ENCODE results near the gene ENO2.
"Not testable (repeated sequence)": the region's sequence is repeated elsewhere in the genome, so short reads cannot be mapped to it uniquely, and the experiment has no call there.

ENO2 gene

DNA sequence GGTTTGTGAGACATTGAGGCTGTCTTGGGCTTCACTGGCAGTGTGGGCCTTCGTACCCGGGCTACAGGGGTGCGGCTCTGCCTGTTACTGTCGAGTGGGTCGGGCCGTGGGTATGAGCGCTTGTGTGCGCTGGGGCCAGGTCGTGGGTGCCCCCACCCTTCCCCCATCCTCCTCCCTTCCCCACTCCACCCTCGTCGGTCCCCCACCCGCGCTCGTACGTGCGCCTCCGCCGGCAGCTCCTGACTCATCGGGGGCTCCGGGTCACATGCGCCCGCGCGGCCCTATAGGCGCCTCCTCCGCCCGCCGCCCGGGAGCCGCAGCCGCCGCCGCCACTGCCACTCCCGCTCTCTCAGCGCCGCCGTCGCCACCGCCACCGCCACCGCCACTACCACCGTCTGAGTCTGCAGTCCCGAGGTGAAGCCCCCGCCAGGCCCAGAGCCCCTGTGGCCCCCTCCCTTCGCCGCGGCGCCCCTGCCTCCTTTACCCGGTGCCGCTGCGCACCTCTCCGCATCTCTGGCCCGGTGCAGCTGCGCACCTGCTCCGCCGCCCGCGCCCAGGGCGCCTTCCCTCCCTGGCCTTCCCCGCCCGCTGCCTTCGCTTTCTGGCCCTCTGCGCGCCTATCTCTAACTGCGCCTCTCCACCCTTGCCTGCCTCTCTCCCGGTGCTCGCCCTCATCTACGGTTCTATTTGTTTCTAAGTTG is at the start of gene ENO2:
ENO2 (plus strand) TSS at position 335 of the 701 bp plus-strand sequence. CDS start 1,253 bp downstream, outside the sequence.
- peak; percentile 43 for DNase-seq

DNA sequence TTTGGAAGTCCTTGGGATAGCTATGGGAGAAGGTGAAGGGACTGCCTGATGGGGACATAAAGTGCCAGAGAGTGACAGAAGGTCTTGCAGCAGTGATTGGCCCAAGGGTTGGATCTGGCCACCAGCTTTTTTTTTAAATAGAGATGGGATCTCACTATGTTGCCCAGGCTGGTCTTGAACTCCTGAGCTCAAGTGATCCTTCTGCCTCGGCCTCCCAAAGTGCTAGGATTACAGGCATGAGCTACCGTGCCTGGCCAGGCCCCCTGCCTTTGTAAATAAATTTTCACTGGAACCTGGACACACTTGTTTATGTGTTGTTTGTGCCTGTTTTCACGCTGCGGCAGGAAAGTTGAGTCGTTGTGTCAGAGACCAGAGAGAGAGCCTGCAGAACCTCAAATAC is 49.1 kb upstream of the ENO2 start:
- not testable (repeated sequence) for DNase-seq

DNA sequence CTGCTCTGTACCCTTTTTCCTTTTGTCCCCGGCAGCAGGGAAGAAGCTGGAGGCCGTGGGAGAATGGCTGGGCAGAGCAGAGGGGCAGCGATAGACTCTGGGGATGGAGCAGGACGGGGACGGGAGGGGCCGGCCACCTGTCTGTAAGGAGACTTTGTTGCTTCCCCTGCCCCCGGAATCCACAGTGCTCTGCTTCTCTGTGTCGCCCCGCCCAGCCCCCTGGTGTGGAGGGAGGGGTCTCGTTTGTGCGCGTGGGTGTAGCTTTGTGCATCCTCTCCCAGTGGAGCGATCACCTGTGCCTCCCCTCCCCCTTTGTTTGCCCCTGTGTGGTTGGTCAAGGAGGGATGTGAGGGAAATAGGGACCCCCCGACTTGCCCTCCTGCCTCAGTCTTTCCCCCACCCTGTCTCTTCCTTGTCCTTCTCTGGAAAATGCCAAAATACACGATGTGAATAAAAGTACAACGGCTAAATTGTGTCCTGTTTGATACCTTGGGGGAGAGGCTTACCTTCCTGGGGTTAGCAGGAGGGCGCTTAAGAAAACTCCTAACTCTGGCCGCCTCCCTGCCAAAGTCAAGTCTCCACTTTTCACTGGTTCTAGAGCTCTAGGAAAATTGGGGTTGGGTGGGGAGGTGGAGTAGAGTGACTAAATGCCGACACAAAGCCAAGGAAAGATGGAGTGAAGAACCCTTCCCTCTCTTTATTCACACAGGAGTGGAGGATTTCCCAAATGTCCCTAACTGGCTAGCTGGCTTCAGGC is 48.0 kb upstream of the ENO2 start:
- no peak for DNase-seq

DNA sequence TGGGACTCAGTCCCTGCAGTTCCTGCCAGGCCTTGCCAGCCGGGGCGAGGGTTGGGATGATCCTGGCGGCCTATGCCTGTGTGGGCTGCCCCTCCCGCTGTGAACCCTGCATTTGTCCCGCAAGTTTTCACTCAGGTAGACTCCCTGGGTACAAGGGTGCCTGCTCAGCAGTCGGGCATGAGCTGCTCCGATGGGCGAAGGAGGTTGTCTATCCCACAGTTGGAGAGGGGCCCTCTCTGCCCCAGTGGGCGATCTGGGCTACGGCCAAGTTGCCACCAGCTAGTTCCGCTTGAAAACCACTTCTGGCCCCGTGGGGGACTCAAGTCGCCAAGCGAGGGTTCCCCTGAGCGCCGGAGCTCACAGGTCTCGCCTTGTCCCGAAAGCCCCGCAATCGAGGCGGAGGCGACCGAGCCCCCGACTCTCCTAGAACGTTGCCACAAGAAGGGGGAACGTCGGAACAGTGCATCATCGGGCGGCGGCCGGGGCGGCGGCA is 47.4 kb upstream of the ENO2 start:
- peak; percentile 58 for DNase-seq

DNA sequence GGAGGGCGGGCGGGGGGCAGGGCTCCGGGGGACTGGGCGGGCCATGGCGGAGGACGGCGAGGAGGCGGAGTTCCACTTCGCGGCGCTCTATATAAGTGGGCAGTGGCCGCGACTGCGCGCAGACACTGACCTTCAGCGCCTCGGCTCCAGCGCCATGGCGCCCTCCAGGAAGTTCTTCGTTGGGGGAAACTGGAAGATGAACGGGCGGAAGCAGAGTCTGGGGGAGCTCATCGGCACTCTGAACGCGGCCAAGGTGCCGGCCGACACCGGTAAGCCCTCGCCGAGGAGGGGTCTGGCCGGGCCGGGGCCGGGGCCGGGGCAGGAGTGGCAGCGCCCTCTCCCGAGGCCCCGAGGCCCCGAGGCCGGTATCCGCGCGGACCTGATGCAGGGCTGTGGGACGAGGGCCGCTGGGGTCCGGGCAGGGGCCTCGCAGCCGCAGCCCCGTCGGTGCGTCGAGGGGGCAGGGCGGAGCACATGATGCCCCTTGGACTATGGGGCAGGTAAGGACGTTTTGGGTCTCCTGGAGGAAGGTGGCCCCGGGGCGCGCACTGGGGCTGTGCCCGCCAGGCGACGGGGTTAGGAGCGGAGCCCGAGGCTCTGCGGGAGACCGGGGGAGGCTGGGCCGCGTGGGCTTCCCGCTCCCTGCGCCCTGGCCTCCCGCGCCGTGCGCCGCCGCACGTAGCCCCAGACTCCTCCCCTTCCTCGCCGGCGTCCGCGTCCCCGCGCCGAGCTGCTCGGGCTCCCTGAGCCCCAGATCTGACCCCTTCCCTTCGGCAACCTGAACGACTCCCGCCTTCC is 46.8 kb upstream of the ENO2 start, which contains the start of gene TPI1:
TPI1 (plus strand) TSS at position 119 of the 798 bp plus-strand sequence; CDS start at position 155, 36 bp downstream.
- DNase-seq, result no peak

DNA sequence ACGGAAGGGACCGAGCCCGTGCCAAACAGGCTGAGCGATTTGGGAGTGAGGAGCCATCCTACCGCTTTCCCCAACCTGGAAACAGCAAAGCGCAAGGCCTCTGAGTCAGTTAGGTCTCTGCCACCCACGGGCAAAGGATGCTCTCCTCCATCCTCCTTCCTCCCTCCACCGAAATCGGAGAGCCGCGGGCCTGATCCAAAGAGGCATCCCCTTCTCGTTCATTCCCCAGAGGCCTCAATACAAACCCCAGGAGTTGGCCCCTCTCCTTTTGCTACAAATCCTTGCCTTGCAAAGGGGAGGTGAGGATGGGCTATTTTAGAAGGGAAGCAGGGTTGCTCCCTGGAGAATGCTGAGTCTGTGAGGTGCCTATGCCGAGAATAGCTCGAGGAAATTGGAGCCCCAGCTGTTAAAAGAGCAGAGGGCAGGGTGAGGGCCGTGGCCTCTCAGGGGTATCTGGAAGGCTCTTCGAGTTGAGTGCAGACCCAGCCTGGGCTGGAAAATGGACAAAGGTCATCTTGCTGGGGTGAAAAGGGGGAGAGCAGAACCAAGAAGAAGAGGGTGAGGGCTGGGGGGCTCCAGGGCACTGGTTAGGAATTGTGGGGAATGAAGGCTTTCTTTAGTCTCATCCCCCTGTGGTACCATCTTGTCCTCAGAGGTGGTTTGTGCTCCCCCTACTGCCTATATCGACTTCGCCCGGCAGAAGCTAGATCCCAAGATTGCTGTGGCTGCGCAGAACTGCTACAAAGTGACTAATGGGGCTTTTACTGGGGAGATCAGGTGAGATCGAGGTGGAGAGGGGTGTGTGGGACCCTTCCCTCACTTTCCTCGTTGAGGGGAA is 46.0 kb upstream of the ENO2 start:
- no peak for DNase-seq

DNA sequence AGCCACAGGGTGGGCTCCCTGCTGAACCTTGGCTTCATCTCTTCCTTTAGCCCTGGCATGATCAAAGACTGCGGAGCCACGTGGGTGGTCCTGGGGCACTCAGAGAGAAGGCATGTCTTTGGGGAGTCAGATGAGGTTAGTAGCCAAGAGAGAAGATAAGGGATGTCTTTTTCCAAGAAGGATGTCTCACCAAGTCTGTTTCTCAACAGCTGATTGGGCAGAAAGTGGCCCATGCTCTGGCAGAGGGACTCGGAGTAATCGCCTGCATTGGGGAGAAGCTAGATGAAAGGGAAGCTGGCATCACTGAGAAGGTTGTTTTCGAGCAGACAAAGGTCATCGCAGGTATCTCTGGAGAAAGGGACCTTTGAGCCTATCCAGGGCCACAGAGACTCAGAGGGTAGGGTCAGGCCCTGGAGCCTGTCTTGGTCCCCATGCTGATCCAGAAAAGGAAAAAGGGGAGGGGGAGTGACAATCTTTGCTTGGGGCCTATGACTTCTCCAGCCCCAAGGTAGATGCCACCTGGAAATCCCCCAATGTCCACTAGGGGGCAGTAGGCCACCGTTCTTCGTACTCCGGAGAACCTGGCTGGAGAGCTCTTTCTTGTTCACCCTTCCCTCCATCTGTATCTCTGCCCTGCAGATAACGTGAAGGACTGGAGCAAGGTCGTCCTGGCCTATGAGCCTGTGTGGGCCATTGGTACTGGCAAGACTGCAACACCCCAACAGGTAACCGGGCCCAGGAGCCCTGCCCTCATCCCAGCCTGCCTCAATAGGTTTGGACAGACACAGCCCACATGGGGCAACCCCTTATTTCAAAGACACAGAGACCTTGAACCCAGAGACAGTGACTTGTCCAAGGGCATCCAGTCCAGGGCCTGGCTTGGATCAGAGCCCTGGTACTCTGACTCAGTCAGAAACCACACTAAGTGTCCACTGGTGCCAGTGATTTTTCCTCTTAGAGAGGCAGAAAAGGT is 45.0 kb upstream of the ENO2 start:
- DNase-seq, result peak; percentile 62

DNA sequence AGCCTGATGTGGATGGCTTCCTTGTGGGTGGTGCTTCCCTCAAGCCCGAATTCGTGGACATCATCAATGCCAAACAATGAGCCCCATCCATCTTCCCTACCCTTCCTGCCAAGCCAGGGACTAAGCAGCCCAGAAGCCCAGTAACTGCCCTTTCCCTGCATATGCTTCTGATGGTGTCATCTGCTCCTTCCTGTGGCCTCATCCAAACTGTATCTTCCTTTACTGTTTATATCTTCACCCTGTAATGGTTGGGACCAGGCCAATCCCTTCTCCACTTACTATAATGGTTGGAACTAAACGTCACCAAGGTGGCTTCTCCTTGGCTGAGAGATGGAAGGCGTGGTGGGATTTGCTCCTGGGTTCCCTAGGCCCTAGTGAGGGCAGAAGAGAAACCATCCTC is 44.1 kb upstream of the ENO2 start:
- not testable (repeated sequence) for DNase-seq

DNA sequence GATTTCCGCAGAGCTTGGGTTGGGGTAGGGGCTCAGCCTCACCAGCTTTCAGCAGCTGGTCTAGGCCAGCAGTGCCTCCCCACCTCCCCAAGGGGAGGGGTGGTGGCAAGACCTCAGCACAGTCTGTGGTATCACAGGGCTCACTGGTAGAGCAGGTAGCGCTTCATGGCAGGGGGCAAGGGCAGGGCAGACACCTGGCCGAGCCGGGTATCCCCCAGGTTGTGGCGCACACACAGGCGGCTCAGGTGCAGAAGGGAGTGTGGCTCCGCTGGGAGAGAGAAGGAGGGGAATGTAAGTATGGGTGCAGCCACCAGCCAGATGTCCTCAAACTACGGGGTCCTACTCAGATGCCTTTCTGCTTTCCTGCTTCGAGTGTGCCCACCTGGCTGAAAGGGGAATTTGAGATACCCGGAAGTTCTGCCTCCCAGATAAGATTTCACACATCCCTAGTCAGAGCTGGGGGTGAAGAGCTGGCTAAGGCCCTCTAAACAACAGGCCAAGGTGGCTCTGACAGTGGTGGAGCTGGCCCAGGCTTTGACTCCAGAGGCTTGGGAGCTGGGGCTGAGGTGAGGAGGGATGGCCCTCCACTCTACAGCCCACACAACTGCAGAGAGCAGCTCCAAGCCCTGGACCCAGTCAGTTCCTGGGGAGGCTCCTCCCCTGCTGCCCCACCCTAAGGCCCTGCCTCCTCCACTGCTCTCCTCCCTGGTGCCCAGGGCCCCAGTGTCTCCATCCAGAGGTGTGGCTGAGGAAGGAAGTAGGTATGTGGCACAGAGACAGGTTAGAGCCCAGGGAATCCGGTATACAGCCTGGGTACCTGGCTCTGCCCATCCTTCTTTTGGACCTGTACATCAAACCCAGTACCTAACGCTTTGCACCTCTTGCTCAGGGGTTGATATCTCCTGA is 43.1 kb upstream of the ENO2 start:
- DNase-seq, result no peak

DNA sequence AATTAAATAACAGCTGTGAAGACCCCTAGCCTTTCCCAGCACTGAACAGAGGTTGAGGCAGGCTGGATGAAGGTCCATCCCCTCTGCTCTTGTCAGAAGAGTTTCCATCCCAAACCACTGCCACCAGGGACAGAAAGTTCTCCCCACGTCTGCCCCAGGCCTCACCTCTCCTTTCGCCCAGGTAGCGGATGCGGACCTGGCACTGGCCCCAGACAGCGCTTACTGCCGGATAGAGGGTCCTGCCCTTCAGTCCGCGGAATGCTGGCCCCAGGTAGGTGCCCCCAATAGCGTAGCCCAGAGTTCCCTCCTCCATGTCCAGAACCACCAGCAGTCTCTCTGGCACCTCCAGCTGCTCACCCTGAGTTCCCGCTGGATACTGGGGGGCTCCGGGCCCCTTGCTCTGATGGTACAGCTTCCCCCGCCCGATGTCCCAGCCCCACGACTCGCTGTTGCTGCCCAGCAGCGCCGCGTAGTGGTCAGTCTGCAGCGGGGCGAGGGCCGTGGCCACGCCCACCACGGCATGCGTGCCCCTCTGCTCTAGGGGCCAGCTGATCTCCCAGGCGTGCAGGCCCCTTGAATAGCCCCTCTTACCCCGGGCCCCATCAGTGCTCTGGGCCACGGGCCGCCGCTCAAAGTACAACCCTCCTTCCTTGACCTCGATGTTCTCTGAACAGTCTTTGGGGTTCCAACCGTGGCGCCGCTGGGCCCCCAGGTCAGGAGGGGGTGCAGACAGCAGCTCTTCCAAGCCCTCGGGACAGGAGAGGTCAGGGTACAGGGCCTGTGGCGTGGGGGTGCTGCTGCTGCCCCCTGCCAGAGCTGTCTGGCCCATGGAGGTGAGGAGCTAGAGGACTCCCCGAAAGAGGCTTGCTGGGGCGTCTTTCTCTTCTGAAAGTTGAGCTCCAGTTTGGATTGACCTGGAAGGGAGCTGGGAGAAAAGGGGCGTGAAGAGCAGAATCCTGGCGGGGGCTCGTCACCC is 42.0 kb upstream of the ENO2 start:
- peak; percentile 48 for DNase-seq

DNA sequence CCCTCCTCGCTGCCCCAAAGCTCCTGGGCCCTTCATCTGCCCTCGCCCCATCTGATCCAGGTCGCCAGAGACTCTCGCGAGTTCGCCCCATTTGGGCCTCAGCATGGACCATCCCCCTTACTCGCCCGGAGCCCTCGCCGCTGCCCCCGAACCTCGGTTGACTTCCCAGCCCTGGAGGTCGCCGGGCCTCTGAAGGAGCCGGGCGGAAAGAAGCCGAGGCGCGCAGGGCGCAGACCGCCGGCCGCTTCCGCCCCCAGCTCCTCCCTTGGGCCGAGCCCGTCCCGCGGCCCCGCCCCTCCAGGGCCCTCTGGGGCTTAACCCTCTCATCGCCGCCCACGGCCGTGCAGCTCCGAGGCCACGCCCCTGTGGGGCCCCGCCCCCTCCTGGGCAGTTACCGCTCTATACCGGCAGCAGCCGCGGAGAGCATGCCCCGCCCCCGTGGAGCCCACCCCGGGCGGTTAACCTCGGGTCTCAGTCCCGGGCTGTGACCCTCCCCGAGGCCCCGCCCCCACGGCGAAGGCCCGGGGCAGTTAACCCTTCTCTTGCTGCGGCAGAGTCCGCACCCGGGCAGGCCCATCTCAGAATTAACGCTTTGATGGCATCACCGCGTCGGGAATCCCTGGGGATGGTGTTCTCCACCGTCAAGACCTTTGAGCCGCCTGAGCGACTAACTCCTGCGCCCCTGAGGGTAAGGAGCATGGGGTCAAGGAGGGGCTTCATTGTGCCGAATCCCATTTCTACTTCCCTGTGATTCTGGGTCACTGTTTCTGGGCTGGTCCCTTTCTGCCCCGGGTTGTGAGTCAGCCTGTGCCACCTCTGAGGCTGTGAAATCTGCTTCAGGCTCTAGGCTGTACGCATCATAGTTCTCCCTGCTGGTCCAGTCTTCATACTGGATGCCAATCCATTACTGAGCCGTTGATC is 41.0 kb upstream of the ENO2 start, which contains the start of gene SPSB2:
SPSB2 (minus strand) TSS at position 210 of the 921 bp plus-strand sequence. CDS start 402 bp downstream, outside the sequence.
- peak; percentile 89 for DNase-seq

DNA sequence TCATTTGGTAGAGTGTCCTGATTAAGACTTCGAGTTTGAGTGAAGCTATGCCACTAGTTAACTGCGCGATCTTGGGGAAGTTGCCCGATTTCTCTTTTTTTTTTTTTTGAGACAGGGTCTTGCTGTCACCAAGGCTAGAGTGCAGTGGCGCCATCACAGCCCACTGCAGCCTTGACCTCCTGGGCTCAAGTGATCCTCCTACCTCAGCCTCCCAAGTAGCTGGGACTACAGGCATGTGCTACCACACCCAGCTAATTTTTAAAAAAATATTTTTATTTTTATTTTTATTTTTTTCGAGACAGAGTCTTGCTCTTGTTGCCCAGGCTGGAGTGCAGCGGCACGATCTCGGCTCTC is 40.4 kb upstream of the ENO2 start:
- DNase-seq, result not testable (repeated sequence)

DNA sequence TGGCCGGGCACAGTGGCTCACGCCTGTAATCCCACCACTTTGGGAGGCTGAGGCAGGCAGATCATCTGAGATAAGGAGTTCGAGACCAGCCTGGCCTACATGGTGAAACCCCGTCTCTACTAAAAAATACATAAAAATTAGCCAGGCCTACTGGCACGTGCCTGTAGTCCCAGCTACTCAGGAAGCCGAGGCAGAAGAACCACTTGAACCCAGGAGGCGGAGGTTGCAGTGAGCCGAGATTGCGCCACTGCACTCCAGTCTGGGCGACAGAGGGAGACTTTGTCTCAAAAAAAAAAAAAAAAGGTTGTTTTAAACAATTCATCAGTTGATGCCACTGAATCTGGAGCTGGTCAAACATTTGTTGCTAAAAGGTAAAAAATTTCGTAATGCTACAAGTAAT is 34.6 kb upstream of the ENO2 start:
- not testable (repeated sequence) for DNase-seq

DNA sequence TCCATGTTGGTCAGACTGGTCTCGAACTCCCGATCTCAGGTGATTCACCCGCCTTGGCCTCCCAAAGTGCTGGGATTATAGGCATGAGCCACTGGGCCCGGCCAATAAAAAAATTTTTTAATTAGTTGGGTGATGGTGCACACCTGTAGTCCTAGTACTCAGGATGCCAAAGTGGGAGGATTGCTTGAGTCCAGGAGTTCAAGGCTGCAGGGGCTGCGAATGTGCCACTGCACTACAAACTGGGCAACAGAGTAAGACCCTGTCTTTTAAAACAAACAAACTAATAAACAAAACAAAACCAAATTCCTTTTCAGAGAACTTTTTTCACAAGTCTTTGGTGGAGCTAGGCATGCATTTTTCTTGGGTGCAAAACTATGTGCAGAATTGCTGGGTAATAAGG is 31.1 kb upstream of the ENO2 start:
- DNase-seq, result no peak

DNA sequence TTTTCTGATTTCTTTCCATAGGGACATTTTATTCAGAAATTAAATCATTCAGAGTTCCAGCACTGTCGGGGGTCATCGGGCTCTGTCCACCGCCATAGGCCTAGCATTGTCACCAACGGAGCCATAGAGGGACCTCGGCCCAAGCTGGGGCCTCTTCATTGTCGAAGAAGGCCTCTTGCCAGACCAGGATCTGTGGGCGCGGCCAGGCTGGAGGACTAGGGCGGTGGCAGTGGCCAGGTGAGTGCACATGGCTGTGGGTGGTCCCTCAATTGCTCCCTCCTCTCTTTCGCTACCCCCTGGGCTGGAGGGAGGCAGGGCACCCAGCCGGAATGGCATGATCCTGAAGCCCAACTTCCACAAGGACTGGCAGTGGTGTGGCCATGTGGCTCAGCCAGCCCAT is 30.7 kb upstream of the ENO2 start:
- no peak for DNase-seq

DNA sequence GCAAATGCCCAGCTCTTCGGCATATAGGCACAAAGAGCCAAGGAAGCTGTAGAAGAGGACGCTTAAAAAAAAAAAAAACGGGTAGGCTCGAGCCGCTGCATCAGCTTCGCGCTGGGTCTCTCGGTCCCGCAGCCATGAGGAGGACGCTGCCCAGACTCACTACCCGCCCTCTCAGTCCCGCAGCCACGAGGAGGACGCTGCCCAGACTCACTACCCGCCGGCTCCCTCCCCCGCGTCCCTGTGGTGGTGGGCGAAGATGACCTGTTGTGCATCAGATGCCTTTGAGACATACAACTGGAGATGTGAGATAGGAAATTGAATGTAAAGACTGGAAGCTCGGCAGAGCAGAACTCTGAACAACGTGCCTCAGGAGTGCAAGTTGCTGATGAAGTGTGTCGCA is 29.8 kb upstream of the ENO2 start:
- no peak for DNase-seq

DNA sequence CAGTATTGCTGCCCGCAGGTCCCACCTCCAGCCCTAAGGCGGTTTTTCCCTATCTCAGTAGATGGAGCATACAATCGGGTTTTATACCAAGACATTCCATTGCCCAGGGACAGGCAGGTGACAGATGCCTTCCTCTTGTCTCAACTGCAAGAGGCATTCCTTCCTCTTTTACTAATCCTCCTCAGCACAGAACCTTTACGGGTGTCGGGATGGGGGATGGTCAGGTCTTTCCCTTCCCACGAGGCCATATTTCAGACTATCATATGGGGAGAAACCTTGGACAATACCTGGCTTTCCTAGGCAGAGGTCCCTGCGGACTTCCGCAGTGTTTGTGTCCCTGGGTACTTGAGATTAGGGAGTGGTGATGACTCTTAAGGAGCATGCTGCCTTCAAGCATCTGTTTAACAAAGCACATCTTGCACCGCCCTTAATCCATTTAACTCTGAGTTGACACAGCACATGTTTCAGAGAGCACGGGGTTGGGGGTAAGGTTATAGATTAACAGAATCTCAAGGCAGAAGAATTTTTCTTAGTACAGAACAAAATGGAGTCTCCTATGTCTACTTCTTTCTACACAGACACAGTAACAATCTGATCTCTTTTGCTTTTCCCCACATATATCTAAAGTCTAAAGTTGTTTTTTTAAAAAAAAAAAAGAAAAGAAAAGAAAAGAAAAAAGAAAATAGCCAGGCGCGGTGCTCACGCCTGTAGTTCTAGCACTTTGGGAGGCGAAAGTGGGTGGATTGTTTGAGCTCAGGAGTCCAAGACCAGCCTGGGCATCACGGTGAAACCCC is 28.0 kb upstream of the ENO2 start:
- not testable (repeated sequence) for DNase-seq

Measured in NCI-H2227 treated with DMSO at 0.1 percent for 48 hours (cell line).